GM21515 (cell line): ENCODE measurements around the gene PHIP.
"Not testable (repeated sequence)": the region's sequence is repeated elsewhere in the genome, so short reads cannot be mapped to it uniquely, and the experiment has no call there.

ENCODE experiments used
- ATAC-seq: cut with Tn5 transposase; IDR thresholded peaks from one replicate; pipeline ENCODE4 v1.9.1; 2021; ENCODE audit not compliant: unreplicated experiment

Gene PHIP

GRCh38 chr6:79078075-79078969 lies at the start of gene PHIP:
Gene PHIP (minus strand): TSS chr6:79078254. CDS start chr6:79078068, 186 bp downstream.
- peak; percentile 68 for ATAC-seq

- ATAC-seq: no peak
Measured at GRCh38 chr6:79127660-79128059, 49.6 kb upstream of the PHIP start.

- no peak for ATAC-seq
Measured at GRCh38 chr6:79119217-79119616, 41.2 kb upstream of the PHIP start.

DNA sequence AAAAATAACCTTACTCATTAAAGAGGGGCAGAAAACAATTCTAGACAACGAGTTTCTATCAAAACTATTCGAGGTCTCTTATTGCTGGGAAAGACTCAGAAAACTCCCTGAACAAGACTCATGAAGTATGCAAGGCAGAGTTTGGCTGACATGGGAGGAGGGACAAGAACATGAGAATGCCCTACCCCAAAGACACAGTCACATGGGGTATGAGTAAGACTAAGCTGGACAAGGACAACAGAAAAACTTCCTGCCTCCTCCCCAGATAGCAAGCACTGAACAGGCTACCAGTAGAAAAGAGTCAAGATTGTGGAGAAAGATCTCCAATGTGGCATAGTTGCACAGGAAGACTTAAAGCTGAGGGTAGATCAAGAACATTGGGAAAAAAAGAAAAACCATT lies 39.7 kb upstream of the PHIP start:
- no peak for ATAC-seq

GRCh38 chr6:79115553-79116182 lies 37.6 kb upstream of the PHIP start:
- ATAC-seq: no peak

GRCh38 chr6:79111549-79111948 lies 33.5 kb upstream of the PHIP start:
- no peak for ATAC-seq

GRCh38 chr6:79101164-79101563 lies 23.1 kb upstream of the PHIP start:
- no peak for ATAC-seq

DNA sequence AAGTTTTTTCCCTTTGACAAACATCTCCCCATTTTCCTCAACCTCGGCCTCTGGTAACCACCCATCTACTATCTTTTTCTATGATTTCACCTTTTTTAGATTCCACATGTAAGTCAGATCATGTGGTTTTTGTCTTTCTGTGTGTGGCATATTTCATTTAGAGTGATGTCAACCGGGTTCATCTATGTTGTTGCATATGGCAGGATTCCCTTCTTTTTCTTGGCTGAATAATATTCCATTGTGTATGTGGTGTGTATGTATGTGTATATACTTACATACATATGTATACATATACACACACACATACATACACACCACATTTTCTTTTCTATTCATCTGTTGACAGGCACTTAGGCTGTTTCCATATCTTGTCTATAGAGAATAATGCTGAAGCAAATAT lies 22.2 kb upstream of the PHIP start:
- ATAC-seq: no peak

DNA sequence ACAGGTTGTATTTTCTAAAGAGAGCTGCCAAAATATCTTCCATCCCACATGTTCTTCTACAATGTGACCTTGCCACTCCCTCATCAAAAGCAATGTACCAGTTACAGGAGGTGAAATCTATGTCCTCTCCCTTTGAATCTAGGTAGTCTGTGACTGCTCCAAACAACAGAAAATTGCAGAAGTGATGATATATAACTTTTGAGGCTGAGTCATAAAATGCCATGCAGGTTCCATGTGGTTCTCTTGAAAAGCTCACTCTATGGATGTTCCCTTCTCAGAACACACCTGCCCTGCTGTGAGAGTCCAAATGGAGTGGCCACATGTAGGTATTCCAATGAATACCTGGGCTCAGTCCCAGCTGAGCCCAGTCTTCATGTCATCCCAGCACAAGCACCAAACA lies 16.9 kb upstream of the PHIP start:
- no peak for ATAC-seq

GRCh38 chr6:79091801-79092200 lies 13.7 kb upstream of the PHIP start:
- ATAC-seq: not testable (repeated sequence)

- ATAC-seq: no peak
Measured at GRCh38 chr6:79089552-79090404, 11.7 kb upstream of the PHIP start.

- ATAC-seq: no peak
Measured at GRCh38 chr6:79084693-79085092, 6.6 kb upstream of the PHIP start.

GRCh38 chr6:79082304-79082703 lies 4.2 kb upstream of the PHIP start:
- ATAC-seq: no peak

DNA sequence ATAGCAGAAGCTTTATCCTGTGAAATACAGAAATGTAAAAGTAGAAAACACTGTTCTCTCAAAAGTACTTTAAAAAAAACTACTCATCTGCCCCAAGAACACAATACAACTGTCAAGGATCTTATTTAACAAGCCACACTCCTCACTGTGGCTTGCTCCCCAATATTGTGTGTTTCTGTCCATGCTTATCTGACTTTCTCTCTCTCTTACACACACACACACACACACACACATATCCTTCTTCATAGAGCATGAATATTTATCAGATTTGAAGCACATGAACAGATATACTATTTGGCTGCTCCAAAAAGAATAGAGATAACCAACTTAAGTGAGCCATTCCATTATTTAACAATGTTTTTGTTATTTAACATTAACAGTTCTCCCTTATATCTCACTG lies 3.6 kb upstream of the PHIP start:
- ATAC-seq: no peak

GRCh38 chr6:79079561-79080041 lies 1.5 kb upstream of the PHIP start:
- no peak for ATAC-seq

- ATAC-seq: peak; percentile 28
Measured at GRCh38 chr6:79077715-79078074, 359 bp downstream of the PHIP start.

DNA sequence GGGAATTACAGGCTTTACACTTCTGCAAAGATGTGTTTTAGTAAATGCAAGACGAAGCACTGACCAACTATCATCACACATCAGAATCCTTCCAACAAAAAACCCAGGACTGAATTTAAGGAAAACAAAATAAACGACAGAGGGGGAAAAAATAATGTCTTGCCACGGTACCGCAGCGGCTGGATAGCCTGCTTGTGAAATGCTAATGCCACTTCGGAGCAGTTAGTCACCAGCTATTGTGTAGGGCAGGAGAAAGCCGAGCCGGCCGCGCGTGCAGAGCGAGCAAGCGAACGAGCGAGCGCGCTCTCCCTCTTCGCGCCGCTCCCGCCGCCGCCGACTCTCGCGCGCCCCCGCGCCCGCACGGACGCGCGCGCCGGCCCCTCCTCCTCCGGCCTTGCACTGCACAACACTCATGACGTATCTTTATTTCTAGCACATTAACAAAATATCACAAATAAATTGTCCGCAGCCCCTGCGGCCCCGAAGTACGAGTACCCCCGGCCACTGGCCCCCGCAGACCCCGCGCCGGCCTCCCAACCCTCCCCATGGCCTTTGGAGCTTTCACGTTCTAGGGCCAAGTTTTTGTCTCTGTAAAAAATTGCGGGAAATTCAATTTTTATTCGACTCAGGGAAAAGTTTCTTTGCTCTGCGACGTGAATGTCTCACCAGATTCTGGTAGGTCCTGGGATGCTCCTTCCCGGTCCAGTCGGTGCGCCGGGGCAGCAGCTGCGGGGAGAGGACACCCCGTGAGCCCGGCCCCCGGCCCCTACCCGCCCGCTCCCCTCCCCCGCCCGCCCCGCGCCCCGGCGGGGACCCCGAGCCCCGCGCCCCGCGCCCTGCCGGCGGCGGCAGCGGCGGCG lies 1.0 kb downstream of the PHIP start:
- ATAC-seq: peak; percentile 48

DNA sequence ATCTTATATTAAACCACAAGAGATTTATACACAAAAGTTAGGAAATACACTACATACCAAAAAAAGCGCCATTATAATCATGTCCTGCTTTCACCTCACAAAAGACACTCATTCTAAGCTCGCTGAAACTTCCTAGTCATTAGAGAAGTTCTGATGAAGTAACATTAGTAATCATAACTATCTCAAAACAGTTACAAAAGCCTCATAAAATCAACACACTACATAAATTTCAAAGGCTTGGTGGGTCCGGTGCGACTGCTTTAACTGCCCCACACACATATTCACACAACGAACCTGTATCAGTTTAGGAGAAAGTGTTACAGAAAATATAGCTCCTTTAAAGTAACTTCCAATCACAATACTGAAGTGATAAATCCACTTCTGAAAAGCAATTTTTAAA lies 1.9 kb downstream of the PHIP start:
- no peak for ATAC-seq

DNA sequence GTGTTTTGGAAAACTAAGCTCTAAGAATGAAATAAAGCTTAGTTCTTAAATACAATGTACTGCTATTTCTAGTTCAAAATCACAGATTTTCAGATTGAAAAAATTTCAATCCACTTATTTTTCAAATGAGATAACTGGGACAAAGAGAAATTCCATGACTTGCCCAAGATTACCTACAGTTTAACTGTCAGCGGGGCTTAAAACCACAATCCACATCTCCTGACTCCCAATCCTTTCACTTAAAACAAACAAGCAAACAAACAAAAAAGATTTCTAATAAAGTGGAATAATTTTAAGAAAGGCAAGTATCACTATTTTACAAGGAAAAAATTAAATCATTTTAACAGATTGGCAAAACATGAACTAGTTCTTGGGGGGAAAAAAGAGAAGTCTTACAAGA lies 4.2 kb downstream of the PHIP start:
- ATAC-seq: no peak

GRCh38 chr6:79072640-79073181 lies 5.3 kb downstream of the PHIP start:
- no peak for ATAC-seq
